NAMALWA (cell line): ENCODE data around the gene MYT1.

Source experiments
- DNase-seq: peaks from one replicate; pipeline ENCODE4 v3.0.0-alpha.2; 2015; ENCODE audit warnings: low spot score

Gene MYT1

DNA sequence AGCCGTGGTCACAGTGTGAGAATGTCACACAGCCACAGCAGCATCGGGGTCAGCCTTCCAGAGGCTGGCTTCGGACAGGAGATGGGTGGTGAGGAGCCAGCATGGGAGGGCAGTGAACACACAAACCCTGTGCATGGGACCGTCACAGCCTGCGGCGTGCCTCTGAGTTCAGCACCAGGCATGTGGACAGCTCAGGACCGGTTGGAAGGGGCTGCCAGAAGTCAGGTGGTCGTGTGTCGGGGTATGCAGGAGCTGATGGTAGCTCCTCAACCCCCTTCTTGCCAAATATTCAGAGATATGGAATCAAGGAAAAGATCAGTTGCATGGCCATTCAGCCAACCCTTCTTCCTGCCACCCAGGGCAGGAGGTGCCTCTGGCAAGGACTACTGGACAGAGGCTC, 28.2 kb downstream of the MYT1 start:
- no peak for DNase-seq

DNA sequence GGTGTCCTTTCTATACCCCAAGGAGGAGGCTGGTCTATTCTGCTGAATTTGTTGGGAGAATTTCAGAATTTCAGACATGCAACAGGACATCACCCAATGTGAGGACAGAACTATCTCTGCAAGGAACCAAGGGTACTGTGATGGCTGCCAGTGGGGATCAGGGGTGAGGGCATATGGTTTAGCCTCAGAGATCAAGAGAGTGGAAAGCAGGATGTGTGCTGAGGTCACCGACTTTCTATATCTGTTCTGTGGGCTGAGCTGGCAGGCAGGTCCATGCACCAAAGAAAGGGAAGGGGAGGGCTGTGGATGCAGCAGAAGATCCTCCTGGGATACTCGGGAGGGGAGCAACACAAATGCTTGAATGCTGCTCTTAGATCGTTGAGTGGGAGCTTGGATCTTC, 28.8 kb downstream of the MYT1 start:
- DNase-seq: no peak

- no peak for DNase-seq
Observed at GRCh38 chr20:64194269-64194668, 30.0 kb downstream of the MYT1 start.

DNA sequence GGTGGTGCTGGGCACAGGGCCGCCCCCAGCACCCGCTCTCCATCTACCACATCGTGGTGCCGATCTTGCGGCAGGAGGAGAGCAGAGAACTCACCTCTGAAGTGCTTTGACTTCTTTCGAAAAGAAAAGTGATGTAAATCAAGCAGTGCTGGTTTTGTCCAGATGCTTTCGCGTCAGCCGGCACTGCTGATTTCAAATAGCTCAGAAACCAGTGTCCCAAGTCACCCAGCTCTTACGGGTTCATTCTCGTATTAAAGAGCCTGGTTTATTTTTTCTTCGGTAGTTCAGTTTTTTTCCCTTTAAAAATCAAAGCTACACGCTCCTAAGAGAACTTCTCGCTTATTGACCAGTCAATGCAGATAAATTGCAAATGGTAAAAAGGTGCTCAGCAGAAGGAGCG, 32.1 kb downstream of the MYT1 start:
- DNase-seq: no peak

GRCh38 chr20:64196847-64197306, 32.6 kb downstream of the MYT1 start:
- no peak for DNase-seq

DNA sequence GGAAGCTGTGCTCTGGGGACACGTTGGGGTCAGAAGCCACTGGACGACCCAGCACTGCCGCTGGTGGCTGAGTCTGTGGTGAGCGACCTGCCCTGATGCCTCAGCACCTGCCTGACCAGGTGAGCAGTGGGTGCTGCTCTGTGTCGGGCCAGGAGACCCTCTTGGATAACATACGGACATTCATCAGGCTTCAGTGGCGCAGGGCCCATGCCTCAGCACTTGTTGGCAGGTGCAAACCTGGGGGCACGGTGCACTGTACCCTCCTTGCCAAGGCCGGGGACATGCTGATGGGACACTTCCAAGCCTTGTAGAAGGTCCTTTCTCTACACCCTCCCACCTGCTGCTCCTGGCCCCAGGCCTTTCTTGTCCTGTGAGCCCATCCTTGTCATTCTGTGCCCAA, 34.1 kb downstream of the MYT1 start:
- DNase-seq: no peak

DNA sequence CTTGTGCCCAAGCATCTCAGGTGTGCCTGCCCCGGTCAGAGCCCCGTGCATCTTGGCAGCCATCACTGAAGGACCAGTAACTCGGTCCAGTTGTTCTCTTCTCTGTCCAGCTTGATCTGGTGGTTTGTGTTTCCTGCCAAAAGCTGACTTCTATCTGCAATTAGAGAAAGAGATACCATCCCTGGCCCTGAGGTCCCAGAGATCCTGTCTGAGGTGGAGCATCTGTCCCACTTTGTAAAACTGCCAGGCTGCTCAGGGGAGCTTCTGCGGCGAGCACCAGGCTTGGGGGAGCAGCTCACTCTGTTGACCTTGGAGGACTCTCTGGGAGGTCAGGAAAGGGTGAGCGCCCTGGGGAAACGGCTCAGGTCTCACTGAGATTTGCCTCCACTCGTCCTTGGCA, 35.1 kb downstream of the MYT1 start:
- no peak for DNase-seq

GRCh38 chr20:64200740-64201139, 36.5 kb downstream of the MYT1 start:
- DNase-seq: no peak

DNA sequence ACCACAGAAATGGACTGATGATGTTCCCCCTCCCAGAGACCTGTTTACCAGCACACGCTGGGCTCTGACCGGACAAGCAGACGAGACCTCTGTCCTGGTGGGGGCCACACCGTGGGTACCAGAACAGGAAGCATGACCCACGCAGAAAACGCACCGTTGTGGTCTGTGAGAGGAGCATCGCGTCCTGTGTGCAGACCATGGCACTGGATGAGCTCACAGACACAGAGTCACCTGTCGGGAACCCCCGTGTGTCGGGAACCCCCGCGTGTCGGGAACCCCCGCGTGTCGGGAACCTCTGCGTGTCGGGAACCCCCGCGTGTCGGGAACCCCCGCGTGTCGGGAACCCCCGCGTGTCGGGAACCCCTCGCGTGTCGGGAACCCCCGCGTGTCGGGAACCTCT, 37.4 kb downstream of the MYT1 start:
- DNase-seq: no peak

DNA sequence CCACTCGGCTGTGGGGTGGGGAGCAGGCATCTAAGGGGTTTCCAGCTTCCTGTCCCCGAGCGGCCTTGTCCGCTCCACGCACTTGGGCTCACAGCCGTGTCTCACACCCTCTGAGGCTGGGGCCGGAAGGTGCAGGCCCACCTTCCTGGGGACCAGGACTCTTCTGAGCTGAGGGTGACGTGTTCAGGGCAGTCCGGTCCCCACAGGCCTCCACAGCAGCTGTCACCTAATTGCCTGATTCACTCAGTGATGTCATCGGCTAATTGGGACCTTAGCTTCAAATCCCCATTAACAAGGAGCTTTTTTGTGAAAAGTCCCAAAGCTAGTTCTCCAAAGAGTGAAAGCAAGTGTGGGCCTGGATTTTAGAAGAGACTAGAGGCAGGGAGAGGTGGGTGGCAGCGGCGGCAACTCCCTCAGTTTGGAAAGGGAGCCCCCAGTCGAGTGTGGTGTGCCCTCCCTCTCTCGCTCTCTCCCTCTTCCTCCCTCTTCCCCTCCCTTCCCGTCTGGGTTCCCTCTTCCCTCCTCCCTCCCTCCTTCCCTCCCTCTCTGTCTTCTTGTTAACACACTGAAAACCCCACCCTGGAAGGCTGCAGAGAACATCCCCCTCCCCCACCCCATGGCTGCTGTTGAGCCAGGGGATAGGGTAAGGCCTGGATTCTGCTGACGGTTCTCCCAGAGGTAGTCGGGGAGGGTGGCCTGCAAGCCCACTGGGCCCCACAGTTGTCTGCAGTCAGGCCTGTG, 39.0 kb downstream of the MYT1 start:
- no peak for DNase-seq

- no peak for DNase-seq
Observed at GRCh38 chr20:64205611-64206026, 41.4 kb downstream of the MYT1 start.

GRCh38 chr20:64206614-64207013, 42.4 kb downstream of the MYT1 start:
- no peak for DNase-seq

GRCh38 chr20:64207641-64208590, 43.7 kb downstream of the MYT1 start:
- no peak for DNase-seq

DNA sequence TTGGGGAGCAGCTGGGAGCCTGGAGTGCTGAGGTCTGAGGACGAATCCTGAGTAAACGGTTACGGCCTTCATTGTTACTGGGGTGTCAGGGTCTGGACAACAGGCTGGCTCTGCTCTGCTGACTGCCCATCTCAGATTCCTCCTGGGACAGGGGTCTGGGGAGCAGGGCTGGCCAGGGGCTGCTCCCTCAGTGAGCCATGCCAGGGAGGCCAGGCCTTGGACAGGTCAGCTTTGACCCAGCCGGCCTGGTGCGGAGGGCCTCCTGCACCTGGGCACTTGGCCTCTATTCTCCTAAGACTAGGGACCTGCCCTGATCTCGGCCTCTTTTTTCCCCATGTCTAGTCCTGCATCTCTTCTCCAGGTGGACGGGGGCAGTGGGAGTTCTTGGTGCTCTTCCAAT, 44.9 kb downstream of the MYT1 start:
- DNase-seq: no peak

- DNase-seq: no peak
Observed at GRCh38 chr20:64210656-64211369, 46.6 kb downstream of the MYT1 start.

DNA sequence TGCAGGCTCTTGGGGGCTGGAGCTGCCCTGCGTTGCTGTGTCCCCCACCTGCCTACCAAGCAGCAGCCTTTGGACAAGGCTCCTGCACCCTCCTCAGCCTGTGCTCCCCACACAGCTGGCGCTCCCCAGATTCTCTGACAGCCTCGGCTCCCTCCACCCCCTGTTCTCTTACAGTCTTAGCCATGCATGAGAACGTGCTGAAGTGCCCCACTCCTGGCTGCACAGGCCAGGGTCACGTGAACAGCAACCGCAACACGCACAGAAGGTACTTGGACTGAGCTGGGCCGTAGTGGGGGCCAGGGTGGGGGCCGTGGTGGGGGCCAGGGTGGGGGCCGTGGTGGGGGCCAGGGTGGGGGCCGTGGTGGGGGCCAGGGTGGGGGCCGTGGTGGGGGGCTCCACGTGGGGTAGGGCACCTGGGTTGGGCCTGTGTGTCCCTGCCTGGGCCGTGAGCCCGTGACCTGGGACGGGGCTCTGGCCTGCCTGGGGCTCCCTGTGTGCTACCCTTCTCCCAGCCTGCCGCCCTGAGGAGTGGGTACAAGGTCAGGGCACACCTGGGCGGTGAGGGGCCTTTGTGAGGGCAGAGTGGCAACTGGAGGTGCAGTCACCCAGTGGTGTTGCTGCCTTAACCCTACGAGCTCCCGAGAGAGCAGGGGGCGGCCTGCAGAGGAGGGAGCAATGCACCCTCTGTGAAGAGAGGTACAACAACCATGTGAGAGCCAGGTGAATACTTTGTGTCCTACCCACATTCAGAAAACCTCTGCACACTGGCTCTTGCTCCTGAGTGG, 47.8 kb downstream of the MYT1 start:
- no peak for DNase-seq

- no peak for DNase-seq
Observed at GRCh38 chr20:64212755-64213154, 48.5 kb downstream of the MYT1 start.

DNA sequence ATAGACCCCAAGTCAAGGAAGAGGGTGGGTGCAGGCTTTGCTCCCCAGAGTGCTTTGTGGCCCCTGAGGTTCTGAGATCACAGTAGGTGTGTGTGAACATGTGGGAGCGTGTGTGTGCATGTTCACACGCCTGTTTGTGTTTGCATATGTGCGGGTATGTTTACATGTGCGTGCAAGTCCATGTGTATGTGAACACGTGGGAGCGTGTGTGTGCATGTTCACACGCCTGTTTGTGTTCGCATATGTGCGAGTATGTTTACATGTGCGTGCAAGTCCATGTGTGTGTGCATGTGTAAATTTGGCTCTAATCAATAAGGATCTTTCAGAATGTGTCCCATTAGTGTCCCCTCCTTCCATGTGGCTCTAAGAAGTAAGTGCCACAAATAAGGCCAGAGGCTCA, 49.9 kb downstream of the MYT1 start:
- no peak for DNase-seq

DNA sequence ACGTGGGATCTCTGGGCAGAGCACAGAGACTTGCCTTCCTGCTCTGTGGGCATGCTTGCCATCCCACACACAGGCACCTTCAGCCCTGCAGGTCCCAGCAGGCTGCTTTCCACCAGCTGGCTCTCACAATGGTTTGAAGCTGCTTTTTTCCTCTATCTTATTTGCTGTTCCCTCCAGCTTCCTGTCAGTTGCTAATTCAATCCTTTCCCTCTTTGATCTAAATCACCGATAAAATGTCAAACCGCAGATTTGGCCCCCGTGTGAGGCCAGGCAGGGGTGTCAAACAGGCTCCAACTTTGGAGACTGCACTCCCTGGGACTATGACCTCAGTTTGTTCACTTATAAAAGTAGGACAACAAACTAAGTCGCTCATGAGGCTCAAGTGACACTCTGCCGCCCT, 50.7 kb downstream of the MYT1 start:
- DNase-seq: no peak

DNA sequence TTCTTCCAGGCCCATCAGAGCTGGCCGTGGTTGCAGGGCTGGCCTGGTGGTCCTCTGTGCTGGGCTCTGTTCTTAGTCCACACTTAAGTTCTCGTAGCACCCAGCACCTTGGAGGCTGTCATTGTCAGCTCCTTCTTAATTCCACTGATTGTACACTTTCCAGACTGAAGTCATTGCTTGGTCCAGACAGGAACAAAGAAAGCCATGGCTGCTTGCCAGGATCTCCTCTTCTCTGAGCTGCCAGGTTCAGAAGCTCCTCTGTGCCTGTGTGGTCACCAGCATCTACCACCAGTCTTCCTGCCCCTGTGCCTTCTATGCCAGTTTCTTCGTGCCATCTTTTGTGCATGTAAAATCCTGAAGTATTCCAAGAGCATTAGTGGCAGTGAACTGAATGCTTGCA, 51.8 kb downstream of the MYT1 start:
- DNase-seq: no peak

DNA sequence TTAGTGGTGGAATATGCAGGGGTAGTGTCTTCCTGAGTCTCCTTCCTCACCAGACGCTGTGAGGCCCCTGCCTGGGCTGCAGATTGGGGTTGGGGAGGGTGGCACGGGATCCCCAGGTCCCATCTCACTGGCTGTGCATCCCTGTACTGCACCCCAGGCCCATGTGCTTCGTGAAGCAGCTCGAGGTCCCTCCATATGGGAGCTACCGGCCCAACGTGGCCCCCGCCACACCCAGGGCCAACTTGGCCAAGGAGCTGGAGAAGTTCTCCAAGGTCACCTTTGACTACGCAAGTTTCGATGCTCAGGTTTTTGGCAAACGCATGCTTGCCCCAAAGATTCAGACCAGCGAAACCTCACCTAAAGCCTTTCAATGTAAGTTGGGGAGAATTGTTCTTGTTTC, 52.7 kb downstream of the MYT1 start:
- no peak for DNase-seq
